ENCODE measurements around the gene EXOC3L1.

GRCh38 chr16:67167588-67167987, 22.3 kb downstream of the EXOC3L1 start:
- TF ChIP-seq, protein P1, sequence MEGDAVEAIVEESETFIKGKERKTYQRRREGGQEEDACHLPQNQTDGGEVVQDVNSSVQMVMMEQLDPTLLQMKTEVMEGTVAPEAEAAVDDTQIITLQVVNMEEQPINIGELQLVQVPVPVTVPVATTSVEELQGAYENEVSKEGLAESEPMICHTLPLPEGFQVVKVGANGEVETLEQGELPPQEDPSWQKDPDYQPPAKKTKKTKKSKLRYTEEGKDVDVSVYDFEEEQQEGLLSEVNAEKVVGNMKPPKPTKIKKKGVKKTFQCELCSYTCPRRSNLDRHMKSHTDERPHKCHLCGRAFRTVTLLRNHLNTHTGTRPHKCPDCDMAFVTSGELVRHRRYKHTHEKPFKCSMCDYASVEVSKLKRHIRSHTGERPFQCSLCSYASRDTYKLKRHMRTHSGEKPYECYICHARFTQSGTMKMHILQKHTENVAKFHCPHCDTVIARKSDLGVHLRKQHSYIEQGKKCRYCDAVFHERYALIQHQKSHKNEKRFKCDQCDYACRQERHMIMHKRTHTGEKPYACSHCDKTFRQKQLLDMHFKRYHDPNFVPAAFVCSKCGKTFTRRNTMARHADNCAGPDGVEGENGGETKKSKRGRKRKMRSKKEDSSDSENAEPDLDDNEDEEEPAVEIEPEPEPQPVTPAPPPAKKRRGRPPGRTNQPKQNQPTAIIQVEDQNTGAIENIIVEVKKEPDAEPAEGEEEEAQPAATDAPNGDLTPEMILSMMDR (IDR thresholded peaks at IDR 0.05): no peak
- TF ChIP-seq EP300 (IDR thresholded peaks at IDR 0.05) (no peak), POLR2AphosphoS5 (IDR thresholded peaks at IDR 0.05) (no peak)
